SK-N-SH (cell line): Measurements from ENCODE around the gene GALNT1. TPM values are rescaled to one million over a fixed set of nuclear protein-coding genes. Genes with fewer than 3 reads are reported as not detected.

Experiments
- CTCF ChIA-PET: fragments of 300-600, 350-600 bp; formaldehyde crosslinking; extraction: SDS; loops from one replicate; lab custom pipeline; 2021; lab: Yijun Ruan, JAX
- POLR2A ChIA-PET: fragments of 350-600 bp; sonication (Branson Sonifier 250); formaldehyde crosslinking; extraction: SDS; loops from one replicate; lab custom pipeline; 2020; ENCODE audit warnings: antibody characterized with exemption, inconsistent platforms; lab: Yijun Ruan, JAX
- DNase-seq: peaks from one replicate; pipeline ENCODE4 v3.0.0; 2012
- H2AFZ ChIP-seq: fragments of 200-600 bp; sonication (generic); 2 replicates; pipeline ENCODE4 v1.8.1; 2016; ENCODE audit warnings: antibody characterized with exemption, mild to moderate bottlenecking, low read depth
- H3F3A ChIP-seq: fragments of 200-600 bp; sonication (generic); replicated peaks from 2 replicates; pipeline ENCODE3; 2016; ENCODE audit warnings: antibody characterized with exemption, mild to moderate bottlenecking; ENCODE audit not compliant: insufficient read depth
- H3K27ac ChIP-seq, 2 experiments: fragments of 200-500 bp in 1 of 2; fragments of 200-600 bp in 1 of 2; sonication (Bioruptor generic) in 1 of 2; sonication (generic), shearing (Covaris generic) in 1 of 2; 2 replicates each; pipeline versions ENCODE4 v1.5.1 to v1.6.1; 2014 to 2016; ENCODE audit warnings: low read depth in 2 of 2, inconsistent platforms in 1 of 2, low read length in 1 of 2, mild to moderate bottlenecking in 1 of 2, mixed read lengths in 1 of 2
- H3K27me3 ChIP-seq: fragments of 200-600 bp; sonication (generic), shearing (Covaris generic); 2 replicates; pipeline ENCODE4 v1.6.1; 2016; ENCODE audit warnings: mixed run types; ENCODE audit not compliant: insufficient read depth
- H3K36me3 ChIP-seq, 2 experiments: fragments of 200-500 bp in 1 of 2; fragments of 200-600 bp in 1 of 2; sonication (Bioruptor generic) in 1 of 2; sonication (generic) in 1 of 2; replicated peaks in 1 of 2; 2 replicates each; pipeline versions ENCODE3 to v1.5.1; 2014 to 2016; ENCODE audit warnings: low read length in 1 of 2, mild to moderate bottlenecking in 1 of 2; ENCODE audit not compliant: insufficient read depth in 2 of 2, control insufficient read depth in 1 of 2
- H3K4me1 ChIP-seq, 2 experiments: fragments of 200-500 bp in 1 of 2; fragments of 200-600 bp in 1 of 2; sonication (Bioruptor generic) in 1 of 2; sonication (generic), shearing (Covaris generic) in 1 of 2; 2 replicates each; pipeline versions ENCODE4 v1.5.1 to v1.6.1; 2014 to 2016; ENCODE audit warnings: low read depth in 1 of 2, low read length in 1 of 2, mixed run types in 1 of 2; ENCODE audit not compliant: insufficient read depth in 2 of 2, control insufficient read depth in 1 of 2
- H3K4me2 ChIP-seq: fragments of 200-600 bp; sonication (generic), shearing (Covaris generic); 2 replicates; pipeline ENCODE4 v1.6.1; 2017; ENCODE audit warnings: mixed run types
- H3K4me3 ChIP-seq, 2 experiments: fragments of 200-500 bp in 1 of 2; fragments of 200-600 bp in 1 of 2; sonication (Bioruptor generic) in 1 of 2; sonication (generic), shearing (Covaris generic) in 1 of 2; 2 replicates each; pipeline versions ENCODE4 v1.5.1 to v1.8.1; 2014 to 2016; ENCODE audit warnings: low read depth in 2 of 2, inconsistent platforms in 1 of 2, low read length in 1 of 2, mild to moderate bottlenecking in 1 of 2, mixed read lengths in 1 of 2, moderate library complexity in 1 of 2
- H3K79me2 ChIP-seq: fragments of 200-600 bp; sonication (generic); 2 replicates; pipeline ENCODE4 v1.8.1; 2017; ENCODE audit warnings: mild to moderate bottlenecking; ENCODE audit not compliant: insufficient read depth
- H3K9ac ChIP-seq: fragments of 200-600 bp; sonication (generic); 2 replicates; pipeline ENCODE4 v1.6.1; 2017; ENCODE audit warnings: mixed run types
- H3K9me2 ChIP-seq: fragments of 200-600 bp; sonication (generic); 2 replicates; pipeline ENCODE4 v1.6.1; 2017; ENCODE audit warnings: mixed run types
- H3K9me3 ChIP-seq: fragments of 200-600 bp; sonication (generic); 2 replicates; pipeline ENCODE4 v1.6.1; 2017; ENCODE audit warnings: mixed run types, mild to moderate bottlenecking, moderate library complexity
- H4K20me1 ChIP-seq: fragments of 200-600 bp; sonication (generic); 2 replicates; pipeline ENCODE4 v1.6.1; 2017; ENCODE audit warnings: mild to moderate bottlenecking, mixed run types; ENCODE audit not compliant: insufficient read depth
- EP300 ChIP-seq, 2 experiments: IDR thresholded peaks; 2 replicates each; pipeline versions ENCODE4 v1.4.0 to v1.6.1; 2012; ENCODE audit warnings: borderline replicate concordance in 1 of 2, low read depth in 1 of 2, low read length in 1 of 2
- EZH2phosphoT487 ChIP-seq: fragments of 200-600 bp; sonication (generic); IDR thresholded peaks from 2 replicates; pipeline ENCODE4 v1.6.1; 2017; ENCODE audit warnings: low read depth, mixed run types, mild to moderate bottlenecking, antibody characterized with exemption, moderate library complexity, borderline replicate concordance
- GATA2 ChIP-seq: sonication (generic); formaldehyde crosslinking; IDR thresholded peaks from 2 replicates; pipeline ENCODE4 v1.5.0; 2020; ENCODE audit warnings: mild to moderate bottlenecking, missing genetic modification reagents
- JUND ChIP-seq: IDR thresholded peaks from 2 replicates; pipeline ENCODE4 v1.4.0; 2012
- NFIC ChIP-seq: IDR thresholded peaks from 2 replicates; pipeline ENCODE4 v1.4.0; 2012; ENCODE audit warnings: borderline replicate concordance
- NRF1 ChIP-seq: IDR thresholded peaks from 2 replicates; pipeline ENCODE4 v1.6.1; 2012; ENCODE audit warnings: low read depth, mild to moderate bottlenecking, low read length
- PBX3 ChIP-seq: IDR thresholded peaks from 2 replicates; pipeline ENCODE4; 2012
- POLR2AphosphoS5 ChIP-seq: IDR thresholded peaks from 2 replicates; pipeline ENCODE4 v1.6.1; 2012; ENCODE audit warnings: low read depth, low read length
- RAD21 ChIP-seq: IDR thresholded peaks from 2 replicates; pipeline ENCODE4 v1.6.1; 2012; ENCODE audit warnings: mild to moderate bottlenecking, low read length
- RCOR1 ChIP-seq: fragments of 150-350 bp; IDR thresholded peaks from 2 replicates; pipeline ENCODE4 v1.6.1; 2017; ENCODE audit warnings: antibody characterized with exemption, low read length
- RFX5 ChIP-seq: IDR thresholded peaks from 2 replicates; pipeline ENCODE4 v1.6.1; 2012; ENCODE audit warnings: mild to moderate bottlenecking, improper control_type of control experiment, low read length
- RXRA ChIP-seq: IDR thresholded peaks from 2 replicates; pipeline ENCODE4 v1.4.0; 2012; ENCODE audit warnings: low read depth, mild to moderate bottlenecking, borderline replicate concordance
- SIN3A ChIP-seq: IDR thresholded peaks from 2 replicates; pipeline ENCODE4 v1.6.1; 2012; ENCODE audit warnings: low read depth, mild to moderate bottlenecking, low read length, moderate library complexity, borderline replicate concordance
- TAF1 ChIP-seq: IDR thresholded peaks from 2 replicates; pipeline ENCODE4 v1.6.1; 2012; ENCODE audit warnings: low read depth, mild to moderate bottlenecking, low read length, moderate library complexity, borderline replicate concordance
- TEAD4 ChIP-seq: IDR thresholded peaks from 2 replicates; pipeline ENCODE4 v1.4.0; 2012; ENCODE audit warnings: mild to moderate bottlenecking, borderline replicate concordance; ENCODE audit not compliant: insufficient read depth
- WGBS: methylation state at CpG from one replicate; pipeline ENCODE4 v1.1.6; 2017; ENCODE audit warnings: low lambda C conversion rate; 5-methylcytosine and 5-hydroxymethylcytosine counted together
- polyA plus RNA-seq, 3 experiments: library from polyadenylated mRNA; depleted of rRNA; stranded (reverse); fragments of >200 nt; gene quantifications; 2 replicates each; pipeline ENCODE4 v1.2.3, GENCODE V29; 2012
- TF ChIP-seq, protein P1 (sequence below): fragments of 150-350 bp; IDR thresholded peaks from 2 replicates; pipeline ENCODE4 v1.6.1; 2016; ENCODE audit warnings: mild to moderate bottlenecking, low read depth, low read length

The GALNT1 gene
- polyA plus RNA-seq, 1 of the 3 experiments (the other 2 are of a cell fraction) = 15.7 TPM

DNA sequence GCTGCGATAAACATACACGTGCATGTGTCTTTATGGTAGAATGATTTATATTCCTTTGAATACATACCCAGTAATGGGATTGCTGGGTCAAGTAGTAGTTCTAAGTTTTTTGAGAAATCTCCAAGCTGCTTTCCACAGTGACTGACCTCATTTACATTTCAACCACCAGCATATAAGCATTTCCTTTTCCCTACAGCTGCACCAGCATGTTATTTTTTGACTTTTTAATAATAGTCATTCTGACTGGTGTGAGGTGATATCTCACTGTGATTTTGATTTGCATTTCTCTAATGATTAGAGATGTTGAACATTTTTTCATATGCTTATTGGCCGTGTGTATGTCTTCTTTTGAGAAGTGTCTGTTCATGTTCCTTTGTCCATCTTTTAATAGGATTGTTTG, 22.8 kb downstream of the GALNT1 start:
- Histone ChIP-seq H3K9me2 (0 out of 2 replicates have a peak, but pooled peaks cover 3% of the 10 kb centered on the region), H2AFZ (no peak overlapping the region), H3K9ac (no peak overlapping the region), H3K36me3 (peaks cover 0 to 10% of the 10 kb centered on the region in 2 experiments), H3K27ac (no peak overlapping the region), H4K20me1 (peaks cover 20% of the 10 kb centered on the region; the same call in 1 of the 2 replicates), H3K4me2 (no peak overlapping the region), H3F3A (no peaks in the 10 kb centered on the region), H3K4me1 (no peaks in the 10 kb centered on the region), H3K4me3 (no peak overlapping the region), H3K9me3 (peaks cover 4% of the 10 kb centered on the region; the same call in 1 of the 2 replicates), H3K79me2 (peaks cover 84% of the 10 kb centered on the region), H3K27me3 (no peaks in the 10 kb centered on the region)
- 96% methylated on average over 3 of the region's 3 CpGs for WGBS
- ChIA-PET CTCF (no interaction called here), POLR2A (no interaction called here)
- TF ChIP-seq EZH2phosphoT487 (no peak), RFX5 (no peak), TEAD4 (no peak), EP300 (IDR thresholded peaks at IDR 0.05; ENCODE audit: borderline replicate concordance in 1 of 2, low read depth in 1 of 2, low read length in 1 of 2) (no peak), RXRA (no peak), SIN3A (no peak), PBX3 (no peak), POLR2AphosphoS5 (no peak), RAD21 (no peak), JUND (no peak), NRF1 (no peak), TAF1 (no peak), GATA2 (CRISPR knock-in tag) (no peak), NFIC (no peak), RCOR1 (no peak)
- TF ChIP-seq, protein P1, sequence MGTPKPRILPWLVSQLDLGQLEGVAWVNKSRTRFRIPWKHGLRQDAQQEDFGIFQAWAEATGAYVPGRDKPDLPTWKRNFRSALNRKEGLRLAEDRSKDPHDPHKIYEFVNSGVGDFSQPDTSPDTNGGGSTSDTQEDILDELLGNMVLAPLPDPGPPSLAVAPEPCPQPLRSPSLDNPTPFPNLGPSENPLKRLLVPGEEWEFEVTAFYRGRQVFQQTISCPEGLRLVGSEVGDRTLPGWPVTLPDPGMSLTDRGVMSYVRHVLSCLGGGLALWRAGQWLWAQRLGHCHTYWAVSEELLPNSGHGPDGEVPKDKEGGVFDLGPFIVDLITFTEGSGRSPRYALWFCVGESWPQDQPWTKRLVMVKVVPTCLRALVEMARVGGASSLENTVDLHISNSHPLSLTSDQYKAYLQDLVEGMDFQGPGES = no peak
- no peak for DNase-seq
